GM12878 (cell line): ENCODE measurements around the gene NUDT14. TPM values are rescaled to one million over a fixed set of nuclear protein-coding genes. Genes with fewer than 3 reads are reported as not detected.

ENCODE experiments used
- ATAC-seq: fragments of 200-7000 bp; cut with Tn5 transposase; 3 replicates; pipeline ENCODE4 v1.9.1; 2020; ENCODE audit warnings: mild to moderate bottlenecking, moderate library complexity
- BruUV-seq: library from RNA; stranded (reverse); fragments of 400-500 nt; replicated peaks from 2 replicates; lab custom pipeline; 2021; lab: Mats Ljungman, UMichigan
- CTCF ChIA-PET: fragments of 300-600 bp; sonication (Branson Sonifier 250); formaldehyde crosslinking; extraction: SDS; loops from one replicate; lab custom pipeline; 2021; ENCODE audit warnings: inconsistent platforms; lab: Yijun Ruan, JAX
- POLR2A ChIA-PET: fragments of 350-600 bp; formaldehyde crosslinking; extraction: SDS; loops from one replicate; lab custom pipeline; 2021; ENCODE audit warnings: inconsistent platforms; lab: Charles Lee
- RAD21 ChIA-PET: fragments of 300-600 bp; sonication (Branson Sonifier 250); formaldehyde crosslinking; loops from one replicate; lab custom pipeline; 2023; ENCODE audit warnings: antibody characterized with exemption; ENCODE audit not compliant: unreplicated experiment; lab: Charles Lee
- SMC1A ChIA-PET: fragments of 300-600 bp; sonication (Branson Sonifier 250); formaldehyde crosslinking; loops from one replicate; lab custom pipeline; 2023; ENCODE audit not compliant: unreplicated experiment, uncharacterized antibody; lab: Charles Lee
- DNase-seq: peaks from one replicate; pipeline ENCODE4 v3.0.0-alpha.2; 2011; ENCODE audit warnings: low read depth, low spot score
- FAIRE-seq: peaks from 3 replicates; lab custom pipeline; 2011; peaks lifted over from hg19 to GRCh38; lab: Jason Lieb, UNC
- H2AFZ ChIP-seq: 2 replicates; pipeline ENCODE4 v1.6.0; 2011; ENCODE audit warnings: low read depth, low read length, control low read depth; ENCODE audit not compliant: control insufficient read depth
- H3K27ac ChIP-seq: 2 replicates; pipeline ENCODE4 v1.5.1; 2011; ENCODE audit warnings: control low read depth; ENCODE audit not compliant: control insufficient read depth, insufficient read depth
- H3K27me3 ChIP-seq, 2 experiments: replicated peaks in 1 of 2; 2 replicates each; pipeline versions ENCODE4 v1.6.0 to v1.6.1; 2011; ENCODE audit warnings: low read length in 1 of 2; ENCODE audit not compliant: control insufficient read depth in 2 of 2, insufficient read depth in 2 of 2
- H3K36me3 ChIP-seq, 2 experiments: 2 replicates each; pipeline ENCODE4 v1.5.1; 2011; ENCODE audit warnings: low read length in 1 of 2; ENCODE audit not compliant: control insufficient read depth in 2 of 2, insufficient read depth in 2 of 2
- H3K4me1 ChIP-seq: 2 replicates; pipeline ENCODE4 v1.6.1; 2011; ENCODE audit warnings: mild to moderate bottlenecking, low read length, moderate library complexity, mixed read lengths; ENCODE audit not compliant: control insufficient read depth, insufficient read depth
- H3K4me2 ChIP-seq: 2 replicates; pipeline ENCODE4 v1.6.0; 2011; ENCODE audit warnings: control low read depth; ENCODE audit not compliant: control insufficient read depth, insufficient read depth
- H3K4me3 ChIP-seq: fragments of 200-600 bp; sonication (generic); 2 replicates; pipeline ENCODE4 v1.5.1; 2016
- H3K79me2 ChIP-seq: 2 replicates; pipeline ENCODE4 v1.6.0; 2011; ENCODE audit warnings: low read length; ENCODE audit not compliant: control insufficient read depth, insufficient read depth
- H3K9ac ChIP-seq: 2 replicates; pipeline ENCODE4 v1.8.0; 2011; ENCODE audit warnings: low read length, control low read depth, mixed read lengths; ENCODE audit not compliant: control insufficient read depth, insufficient read depth
- H3K9me3 ChIP-seq: replicated peaks from 3 replicates; pipeline ENCODE4 v1.5.1; 2011; ENCODE audit warnings: mild to moderate bottlenecking, low read length; ENCODE audit not compliant: control insufficient read depth, insufficient read depth
- H4K20me1 ChIP-seq: 2 replicates; pipeline ENCODE4 v1.6.0; 2011; ENCODE audit not compliant: control insufficient read depth, insufficient read depth
- ASH2L ChIP-seq: fragments of 300-600, 200-600 bp; sonication (generic); IDR thresholded peaks from 2 replicates; pipeline ENCODE4 v1.6.1; 2017; ENCODE audit warnings: low read depth, mild to moderate bottlenecking, borderline replicate concordance
- CHD2 ChIP-seq: IDR thresholded peaks from 2 replicates; pipeline ENCODE4 v1.6.1; 2011; ENCODE audit warnings: low read depth, low read length, improper control_type of control experiment, borderline replicate concordance
- CREB1 ChIP-seq: IDR thresholded peaks from 2 replicates; pipeline ENCODE4 v1.6.1; 2012; ENCODE audit warnings: low read depth, mild to moderate bottlenecking, inconsistent platforms
- FOXM1 ChIP-seq: IDR thresholded peaks from 2 replicates; pipeline ENCODE4 v1.6.1; 2012; ENCODE audit warnings: low read depth, mild to moderate bottlenecking, inconsistent platforms, low read length, moderate library complexity
- GATAD2B ChIP-seq: fragments of 450-650 bp; conservative IDR thresholded peaks from 2 replicates; pipeline ENCODE4 v1.6.1; 2017; ENCODE audit warnings: low read depth, mild to moderate bottlenecking, moderate library complexity
- NFXL1 ChIP-seq: fragments of 450-650 bp; IDR thresholded peaks from 2 replicates; pipeline ENCODE4 v1.6.1; 2017; ENCODE audit warnings: antibody characterized with exemption, mild to moderate bottlenecking, borderline replicate concordance
- NFYB ChIP-seq: IDR thresholded peaks from 2 replicates; pipeline ENCODE4 v1.6.1; 2011; ENCODE audit warnings: low read depth, mild to moderate bottlenecking, low read length, improper control_type of control experiment, moderate library complexity; ENCODE audit not compliant: insufficient read depth
- POLR2AphosphoS5 ChIP-seq: IDR thresholded peaks from 2 replicates; pipeline ENCODE4 v1.6.1; 2011; ENCODE audit warnings: mild to moderate bottlenecking, low read length, inconsistent platforms
- RAD51 ChIP-seq: fragments of 450-650 bp; IDR thresholded peaks from 2 replicates; pipeline ENCODE4 v1.6.1; 2016; ENCODE audit warnings: moderate library complexity, mild to moderate bottlenecking, inconsistent platforms
- RBBP5 ChIP-seq: fragments of 200-600 bp; sonication (generic); conservative IDR thresholded peaks from 2 replicates; pipeline ENCODE4 v1.6.1; 2016
- RCOR1 ChIP-seq: conservative IDR thresholded peaks from 2 replicates; pipeline ENCODE4 v1.6.1; 2012; ENCODE audit warnings: low read depth, low read length, improper control_type of control experiment
- RUNX3 ChIP-seq: IDR thresholded peaks from 2 replicates; pipeline ENCODE4 v1.6.1; 2012; ENCODE audit warnings: low read length, inconsistent platforms
- SIN3A ChIP-seq: IDR thresholded peaks from 2 replicates; pipeline ENCODE4 v1.6.1; 2012; ENCODE audit warnings: low read depth, low read length, improper control_type of control experiment
- SREBF2 ChIP-seq: IDR thresholded peaks from 2 replicates; pipeline ENCODE4 v1.6.1; 2012; ENCODE audit warnings: mild to moderate bottlenecking, low read length
- TARDBP ChIP-seq: IDR thresholded peaks from 2 replicates; pipeline ENCODE4 v1.6.1; 2016; ENCODE audit warnings: borderline replicate concordance
- ZNF207 ChIP-seq: fragments of 450-650 bp; IDR thresholded peaks from 2 replicates; pipeline ENCODE4 v1.6.1; 2014; ENCODE audit warnings: antibody characterized with exemption, mild to moderate bottlenecking, borderline replicate concordance
- ZNF384 ChIP-seq: IDR thresholded peaks from 2 replicates; pipeline ENCODE4 v1.6.1; 2012; ENCODE audit warnings: low read depth, mild to moderate bottlenecking, low read length, improper control_type of control experiment, borderline replicate concordance
- WGBS: methylation state at CpG from one replicate; pipeline ENCODE4 v1.1.6; 2016; ENCODE audit warnings: low lambda C conversion rate; ENCODE audit not compliant: insufficient replicate concordance, insufficient coverage; ENCODE audit errors: missing lambda C conversion rate; 5-methylcytosine and 5-hydroxymethylcytosine counted together
- in situ Hi-C: fragments of 300-500 bp; cut with MboI; formaldehyde crosslinking; loops from 9 replicates; pipeline ENCODE4 v1.14.3; 2018; ENCODE audit warnings: mixed read lengths
- intact Hi-C: fragments of 100-400 bp; cut with micrococcal nuclease; formaldehyde crosslinking; loops from one replicate; pipeline ENCODE4 v1.14.2; 2022; ENCODE audit not compliant: unreplicated experiment
- polyA plus RNA-seq, 11 experiments: library from polyadenylated mRNA; depleted of rRNA in 4 of 11; unstranded in 6 of 11; stranded (reverse) in 5 of 11; fragments of >200 nt; fragmentation: Nextera tagmentation in 4 of 11; fragmentation: Illumina TruSeq in 1 of 11; extraction: Ambion mirVana in 4 of 11; extraction: Trizol in 1 of 11; gene quantifications; 1 replicate in 1 of 11; 2 replicates in 10 of 11; pipeline versions ENCODE4 v1.2.1 to v1.2.3, GENCODE V29; 2011 to 2016; ENCODE audit warnings: inconsistent platforms in 2 of 11, missing spikeins in 2 of 11, low read depth in 1 of 11
- total RNA-seq, 4 experiments: library from RNA; depleted of rRNA in 3 of 4; stranded (reverse); fragments of >200 nt in 3 of 4; fragmentation: Illumina TruSeq in 1 of 4; extraction: Trizol in 1 of 4; gene quantifications; 2 replicates each; pipeline versions ENCODE4 v1.2.1 to v1.2.3, GENCODE V29; 2013 to 2021
- TF ChIP-seq, protein P1 (sequence below), 3 experiments: IDR thresholded peaks in 2 of 3; conservative IDR thresholded peaks in 1 of 3; 2 replicates each; pipeline ENCODE4 v1.5.1; 2011; ENCODE audit warnings: low read depth in 3 of 3, low read length in 3 of 3, mild to moderate bottlenecking in 3 of 3, control low read depth in 2 of 3, moderate library complexity in 2 of 3, inconsistent platforms in 1 of 3, mixed read lengths in 1 of 3; ENCODE audit not compliant: control insufficient read depth in 2 of 3, insufficient read depth in 1 of 3; ENCODE audit errors: extremely low read depth in 1 of 3
- TF ChIP-seq, protein P2 (sequence below): fragments of 450-650 bp; IDR thresholded peaks from 2 replicates; pipeline ENCODE4 v1.6.1; 2017; ENCODE audit warnings: borderline replicate concordance
- TF ChIP-seq, protein P3 (sequence below): fragments of 450-650 bp; formaldehyde crosslinking; IDR thresholded peaks from 2 replicates; pipeline ENCODE4 v1.4.0; 2022; ENCODE audit warnings: mild to moderate bottlenecking, moderate library complexity

The NUDT14 gene
- total and polyA plus RNA-seq, 10 of the 15 experiments (the other 5 are each of a cell fraction or from before 2014, with no cell fraction given), result 0.62 to 6.8 (median 4.3) TPM; not detected in 1

GRCh38 chr14:105197211-105197641 lies 16.1 kb upstream of the NUDT14 start:
- WGBS, result 6% methylated on average over 15 of the region's 15 CpGs
- Histone ChIP-seq H3K27me3 (peaks cover 5 to 13% of the 10 kb centered on the region in 2 experiments; a peak in 3 of 4 replicates), H4K20me1 (no peaks in the 10 kb centered on the region), H2AFZ (no peak overlapping the region), H3K79me2 (no peaks in the 10 kb centered on the region), H3K9me3 (no peaks in the 10 kb centered on the region), H3K4me1 (peaks cover 17% of the 10 kb centered on the region), H3K27ac (no peak overlapping the region), H3K4me2 (no peak overlapping the region), H3K4me3 (no peak overlapping the region), H3K9ac (no peak overlapping the region), H3K36me3 (no peaks in the 10 kb centered on the region)
- DNase-seq, result no peak
- RAD21 ChIA-PET, result no interaction called here
- CTCF ChIA-PET, result no interaction called here
- no peak for TF ChIP-seq SREBF2
- no peak for TF ChIP-seq RUNX3
- no peak for TF ChIP-seq ZNF384
- TF ChIP-seq, protein P1, sequence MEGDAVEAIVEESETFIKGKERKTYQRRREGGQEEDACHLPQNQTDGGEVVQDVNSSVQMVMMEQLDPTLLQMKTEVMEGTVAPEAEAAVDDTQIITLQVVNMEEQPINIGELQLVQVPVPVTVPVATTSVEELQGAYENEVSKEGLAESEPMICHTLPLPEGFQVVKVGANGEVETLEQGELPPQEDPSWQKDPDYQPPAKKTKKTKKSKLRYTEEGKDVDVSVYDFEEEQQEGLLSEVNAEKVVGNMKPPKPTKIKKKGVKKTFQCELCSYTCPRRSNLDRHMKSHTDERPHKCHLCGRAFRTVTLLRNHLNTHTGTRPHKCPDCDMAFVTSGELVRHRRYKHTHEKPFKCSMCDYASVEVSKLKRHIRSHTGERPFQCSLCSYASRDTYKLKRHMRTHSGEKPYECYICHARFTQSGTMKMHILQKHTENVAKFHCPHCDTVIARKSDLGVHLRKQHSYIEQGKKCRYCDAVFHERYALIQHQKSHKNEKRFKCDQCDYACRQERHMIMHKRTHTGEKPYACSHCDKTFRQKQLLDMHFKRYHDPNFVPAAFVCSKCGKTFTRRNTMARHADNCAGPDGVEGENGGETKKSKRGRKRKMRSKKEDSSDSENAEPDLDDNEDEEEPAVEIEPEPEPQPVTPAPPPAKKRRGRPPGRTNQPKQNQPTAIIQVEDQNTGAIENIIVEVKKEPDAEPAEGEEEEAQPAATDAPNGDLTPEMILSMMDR (IDR thresholded peaks at IDR 0.05 in 2 of 3, conservative IDR thresholded peaks at IDR 0.05 in 1 of 3; ENCODE audit: control insufficient read depth in 2 of 3, extremely low read depth in 1 of 3, insufficient read depth in 1 of 3, low read depth in 3 of 3, low read length in 3 of 3), result no peak
- TF ChIP-seq TARDBP, result no peak
- TF ChIP-seq RBBP5, result no peak
- no peak for TF ChIP-seq ZNF207
- TF ChIP-seq POLR2AphosphoS5, result no peak
- TF ChIP-seq RCOR1, result no peak
- TF ChIP-seq CREB1, result no peak
- TF ChIP-seq FOXM1, result no peak
- no peak for TF ChIP-seq NFXL1
- no peak for TF ChIP-seq NFYB
- TF ChIP-seq, protein P2, sequence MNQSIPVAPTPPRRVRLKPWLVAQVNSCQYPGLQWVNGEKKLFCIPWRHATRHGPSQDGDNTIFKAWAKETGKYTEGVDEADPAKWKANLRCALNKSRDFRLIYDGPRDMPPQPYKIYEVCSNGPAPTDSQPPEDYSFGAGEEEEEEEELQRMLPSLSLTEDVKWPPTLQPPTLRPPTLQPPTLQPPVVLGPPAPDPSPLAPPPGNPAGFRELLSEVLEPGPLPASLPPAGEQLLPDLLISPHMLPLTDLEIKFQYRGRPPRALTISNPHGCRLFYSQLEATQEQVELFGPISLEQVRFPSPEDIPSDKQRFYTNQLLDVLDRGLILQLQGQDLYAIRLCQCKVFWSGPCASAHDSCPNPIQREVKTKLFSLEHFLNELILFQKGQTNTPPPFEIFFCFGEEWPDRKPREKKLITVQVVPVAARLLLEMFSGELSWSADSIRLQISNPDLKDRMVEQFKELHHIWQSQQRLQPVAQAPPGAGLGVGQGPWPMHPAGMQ, result no peak
- no peak for TF ChIP-seq GATAD2B
- no peak for TF ChIP-seq CHD2
- TF ChIP-seq ASH2L, result no peak
- TF ChIP-seq SIN3A, result no peak
- TF ChIP-seq, protein P3, sequence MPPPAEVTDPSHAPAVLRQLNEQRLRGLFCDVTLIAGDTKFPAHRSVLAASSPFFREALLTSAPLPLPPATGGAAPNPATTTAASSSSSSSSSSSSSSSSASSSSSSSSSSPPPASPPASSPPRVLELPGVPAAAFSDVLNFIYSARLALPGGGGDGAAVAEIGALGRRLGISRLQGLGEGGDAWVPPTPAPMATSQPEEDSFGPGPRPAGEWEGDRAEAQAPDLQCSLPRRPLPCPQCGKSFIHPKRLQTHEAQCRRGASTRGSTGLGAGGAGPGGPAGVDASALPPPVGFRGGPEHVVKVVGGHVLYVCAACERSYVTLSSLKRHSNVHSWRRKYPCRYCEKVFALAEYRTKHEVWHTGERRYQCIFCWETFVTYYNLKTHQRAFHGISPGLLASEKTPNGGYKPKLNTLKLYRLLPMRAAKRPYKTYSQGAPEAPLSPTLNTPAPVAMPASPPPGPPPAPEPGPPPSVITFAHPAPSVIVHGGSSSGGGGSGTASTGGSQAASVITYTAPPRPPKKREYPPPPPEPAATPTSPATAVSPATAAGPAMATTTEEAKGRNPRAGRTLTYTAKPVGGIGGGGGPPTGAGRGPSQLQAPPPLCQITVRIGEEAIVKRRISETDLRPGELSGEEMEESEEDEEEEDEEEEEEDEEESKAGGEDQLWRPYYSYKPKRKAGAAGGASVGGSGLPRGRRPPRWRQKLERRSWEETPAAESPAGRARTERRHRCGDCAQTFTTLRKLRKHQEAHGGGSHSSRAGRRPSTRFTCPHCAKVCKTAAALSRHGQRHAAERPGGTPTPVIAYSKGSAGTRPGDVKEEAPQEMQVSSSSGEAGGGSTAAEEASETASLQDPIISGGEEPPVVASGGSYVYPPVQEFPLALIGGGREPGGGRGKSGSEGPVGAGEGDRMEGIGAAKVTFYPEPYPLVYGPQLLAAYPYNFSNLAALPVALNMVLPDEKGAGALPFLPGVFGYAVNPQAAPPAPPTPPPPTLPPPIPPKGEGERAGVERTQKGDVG (CRISPR knock-in tag), result no peak
- TF ChIP-seq RAD51, result no peak
- SMC1A ChIA-PET, result no interaction called here
- intact Hi-C loops (no loop called here), in situ Hi-C loops (no loop called here)
- BruUV-seq, result no TSS peak
- peak; percentile 40 for ATAC-seq
- POLR2A ChIA-PET, result no interaction called here
- FAIRE-seq, result no peak
